Panc1 (cell line): ENCODE data around the gene NR1I2. TPM values are rescaled to one million over a fixed set of nuclear protein-coding genes. Genes with fewer than 3 reads are reported as not detected.

Experiments used
- ATAC-seq: fragments of 200-7000 bp; cut with Tn5 transposase; 2 replicates; pipeline ENCODE4 v1.9.1; 2020; ENCODE audit warnings: mild to moderate bottlenecking, moderate library complexity
- BruUV-seq: library from RNA; stranded (reverse); fragments of 400-500 nt; replicated peaks from 2 replicates; lab custom pipeline; 2021; lab: Mats Ljungman, UMichigan
- CTCF ChIA-PET: fragments of 300-600 bp; sonication (Branson Sonifier 250); formaldehyde crosslinking; loops from one replicate; lab custom pipeline; 2022; ENCODE audit warnings: antibody characterized with exemption; lab: Charles Lee
- POLR2A ChIA-PET: fragments of 300-600 bp; sonication (Branson Sonifier 250); formaldehyde crosslinking; loops from one replicate; lab custom pipeline; 2022; ENCODE audit warnings: antibody characterized with exemption; lab: Charles Lee
- DNase-seq: peaks from one replicate; pipeline ENCODE4 v3.0.0-alpha.2; 2010; ENCODE audit warnings: low read depth, low spot score
- H3K27ac ChIP-seq: 2 replicates; pipeline ENCODE4 v1.5.1; 2011; ENCODE audit warnings: mild to moderate bottlenecking, low read length, inconsistent platforms
- H3K27me3 ChIP-seq: fragments of 200-500 bp; sonication (Bioruptor generic); 2 replicates; pipeline ENCODE4 v1.6.0; 2014; ENCODE audit warnings: low read length, inconsistent platforms; ENCODE audit not compliant: control insufficient read depth, insufficient read depth
- H3K36me3 ChIP-seq: fragments of 200-500 bp; sonication (Bioruptor generic); 2 replicates; pipeline ENCODE4 v1.5.1; 2014; ENCODE audit warnings: inconsistent platforms, mild to moderate bottlenecking, low read length, moderate library complexity; ENCODE audit not compliant: control insufficient read depth, insufficient read depth
- H3K4me1 ChIP-seq: 2 replicates; pipeline ENCODE4 v1.5.1; 2011; ENCODE audit warnings: inconsistent platforms, mild to moderate bottlenecking, low read length, moderate library complexity; ENCODE audit not compliant: control insufficient read depth, insufficient read depth
- H3K4me3 ChIP-seq, 2 experiments: 2 replicates each; pipeline ENCODE4 v1.5.1; 2011 to 2012; ENCODE audit warnings: low read depth in 2 of 2, low read length in 2 of 2, mild to moderate bottlenecking in 2 of 2, inconsistent platforms in 1 of 2, moderate library complexity in 1 of 2
- H3K9me3 ChIP-seq: fragments of 200-500 bp; sonication (Bioruptor generic); 2 replicates; pipeline ENCODE4 v1.5.1; 2014; ENCODE audit warnings: low read depth, mild to moderate bottlenecking, inconsistent platforms, low read length, moderate library complexity; ENCODE audit not compliant: control insufficient read depth, insufficient read depth
- POLR2AphosphoS5 ChIP-seq: IDR thresholded peaks from 2 replicates; pipeline ENCODE4 v1.6.1; 2012; ENCODE audit warnings: mild to moderate bottlenecking, low read depth, low read length, moderate library complexity
- SIN3A ChIP-seq: IDR thresholded peaks from 2 replicates; pipeline ENCODE4 v1.6.1; 2012; ENCODE audit warnings: low read depth, mild to moderate bottlenecking, low read length, moderate library complexity, borderline replicate concordance; ENCODE audit not compliant: insufficient read depth
- TCF7L2 ChIP-seq: IDR thresholded peaks from 2 replicates; pipeline ENCODE4 v1.6.1; 2011; ENCODE audit warnings: mild to moderate bottlenecking, low read depth, low read length, inconsistent platforms
- in situ Hi-C: cut with HindIII; loops from 2 replicates; pipeline ENCODE4 v1.10.0; 2016; ENCODE audit warnings: low sequenced_read_pairs, low pct_unique_long_range_greater_than_20kb
- intact Hi-C: fragments of 100-400 bp; cut with micrococcal nuclease; formaldehyde crosslinking; loops from one replicate; pipeline ENCODE4 v1.10.0; 2022; ENCODE audit not compliant: unreplicated experiment
- total RNA-seq: library from RNA; stranded (reverse); gene quantifications from one replicate; pipeline ENCODE4 v1.2.1, GENCODE V29; 2021; ENCODE audit not compliant: unreplicated experiment
- TF ChIP-seq, protein P1 (sequence below), 2 experiments: IDR thresholded peaks; 2 replicates each; pipeline ENCODE4 v1.6.1; 2011 to 2012; ENCODE audit warnings: low read depth in 2 of 2, control low read depth in 1 of 2, low read length in 1 of 2, mild to moderate bottlenecking in 1 of 2, moderate library complexity in 1 of 2; ENCODE audit not compliant: insufficient read depth in 1 of 2
- TF ChIP-seq, protein P2 (sequence below): fragments of 450-650 bp; IDR thresholded peaks from 2 replicates; pipeline ENCODE4 v1.5.1; 2017; ENCODE audit warnings: mild to moderate bottlenecking

Gene NR1I2
- total RNA-seq, 1 experiment from 2014 or later: not detected

- POLR2A ChIA-PET: no interaction called here
- Histone ChIP-seq H3K9me3 (no peaks in the 10 kb centered on the region), H3K27ac (no peak overlapping the region), H3K36me3 (no peaks in the 10 kb centered on the region), H3K4me3 (no peak overlapping the region), H3K27me3 (no peaks in the 10 kb centered on the region), H3K4me1 (no peaks in the 10 kb centered on the region)
- CTCF ChIA-PET: no interaction called here
- BruUV-seq: no TSS peak
- intact Hi-C loops (no loop called here), in situ Hi-C loops (no loop called here)
- ATAC-seq: no peak
- no peak for TF ChIP-seq POLR2AphosphoS5
- TF ChIP-seq, protein P1, sequence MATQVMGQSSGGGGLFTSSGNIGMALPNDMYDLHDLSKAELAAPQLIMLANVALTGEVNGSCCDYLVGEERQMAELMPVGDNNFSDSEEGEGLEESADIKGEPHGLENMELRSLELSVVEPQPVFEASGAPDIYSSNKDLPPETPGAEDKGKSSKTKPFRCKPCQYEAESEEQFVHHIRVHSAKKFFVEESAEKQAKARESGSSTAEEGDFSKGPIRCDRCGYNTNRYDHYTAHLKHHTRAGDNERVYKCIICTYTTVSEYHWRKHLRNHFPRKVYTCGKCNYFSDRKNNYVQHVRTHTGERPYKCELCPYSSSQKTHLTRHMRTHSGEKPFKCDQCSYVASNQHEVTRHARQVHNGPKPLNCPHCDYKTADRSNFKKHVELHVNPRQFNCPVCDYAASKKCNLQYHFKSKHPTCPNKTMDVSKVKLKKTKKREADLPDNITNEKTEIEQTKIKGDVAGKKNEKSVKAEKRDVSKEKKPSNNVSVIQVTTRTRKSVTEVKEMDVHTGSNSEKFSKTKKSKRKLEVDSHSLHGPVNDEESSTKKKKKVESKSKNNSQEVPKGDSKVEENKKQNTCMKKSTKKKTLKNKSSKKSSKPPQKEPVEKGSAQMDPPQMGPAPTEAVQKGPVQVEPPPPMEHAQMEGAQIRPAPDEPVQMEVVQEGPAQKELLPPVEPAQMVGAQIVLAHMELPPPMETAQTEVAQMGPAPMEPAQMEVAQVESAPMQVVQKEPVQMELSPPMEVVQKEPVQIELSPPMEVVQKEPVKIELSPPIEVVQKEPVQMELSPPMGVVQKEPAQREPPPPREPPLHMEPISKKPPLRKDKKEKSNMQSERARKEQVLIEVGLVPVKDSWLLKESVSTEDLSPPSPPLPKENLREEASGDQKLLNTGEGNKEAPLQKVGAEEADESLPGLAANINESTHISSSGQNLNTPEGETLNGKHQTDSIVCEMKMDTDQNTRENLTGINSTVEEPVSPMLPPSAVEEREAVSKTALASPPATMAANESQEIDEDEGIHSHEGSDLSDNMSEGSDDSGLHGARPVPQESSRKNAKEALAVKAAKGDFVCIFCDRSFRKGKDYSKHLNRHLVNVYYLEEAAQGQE (IDR thresholded peaks at IDR 0.05; ENCODE audit: insufficient read depth in 1 of 2, low read depth in 2 of 2, low read length in 1 of 2): no peak
- TF ChIP-seq TCF7L2: no peak
- TF ChIP-seq, protein P2, sequence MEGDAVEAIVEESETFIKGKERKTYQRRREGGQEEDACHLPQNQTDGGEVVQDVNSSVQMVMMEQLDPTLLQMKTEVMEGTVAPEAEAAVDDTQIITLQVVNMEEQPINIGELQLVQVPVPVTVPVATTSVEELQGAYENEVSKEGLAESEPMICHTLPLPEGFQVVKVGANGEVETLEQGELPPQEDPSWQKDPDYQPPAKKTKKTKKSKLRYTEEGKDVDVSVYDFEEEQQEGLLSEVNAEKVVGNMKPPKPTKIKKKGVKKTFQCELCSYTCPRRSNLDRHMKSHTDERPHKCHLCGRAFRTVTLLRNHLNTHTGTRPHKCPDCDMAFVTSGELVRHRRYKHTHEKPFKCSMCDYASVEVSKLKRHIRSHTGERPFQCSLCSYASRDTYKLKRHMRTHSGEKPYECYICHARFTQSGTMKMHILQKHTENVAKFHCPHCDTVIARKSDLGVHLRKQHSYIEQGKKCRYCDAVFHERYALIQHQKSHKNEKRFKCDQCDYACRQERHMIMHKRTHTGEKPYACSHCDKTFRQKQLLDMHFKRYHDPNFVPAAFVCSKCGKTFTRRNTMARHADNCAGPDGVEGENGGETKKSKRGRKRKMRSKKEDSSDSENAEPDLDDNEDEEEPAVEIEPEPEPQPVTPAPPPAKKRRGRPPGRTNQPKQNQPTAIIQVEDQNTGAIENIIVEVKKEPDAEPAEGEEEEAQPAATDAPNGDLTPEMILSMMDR: no peak
- no peak for TF ChIP-seq SIN3A
- DNase-seq: no peak
Measured at GRCh38 chr3:119817071-119817470, 35.2 kb downstream of the NR1I2 start.

GRCh38 chr3:119817583-119818363, 35.9 kb downstream of the NR1I2 start:
- DNase-seq (no peak), ATAC-seq (no peak)
- ChIA-PET CTCF (no interaction called here), POLR2A (no interaction called here)
- Histone ChIP-seq H3K36me3 (no peaks in the 10 kb centered on the region), H3K27ac (no peak overlapping the region), H3K4me1 (no peaks in the 10 kb centered on the region), H3K4me3 (no peak overlapping the region), H3K9me3 (no peaks in the 10 kb centered on the region), H3K27me3 (no peaks in the 10 kb centered on the region)
- in situ Hi-C loops (no loop called here), intact Hi-C loops (no loop called here)
- TF ChIP-seq, protein P1 (IDR thresholded peaks at IDR 0.05; ENCODE audit: insufficient read depth in 1 of 2, low read depth in 2 of 2, low read length in 1 of 2): no peak
- TF ChIP-seq TCF7L2 (no peak), POLR2AphosphoS5 (no peak), SIN3A (no peak)
- TF ChIP-seq, protein P2: no peak
- BruUV-seq: no TSS peak
